RWPE1 (cell line): ENCODE results near the gene IFRD2.
A peak's percentile ranks its signal among the peaks of the same experiment; 100 is the strongest.

Experiments
- CTCF ChIA-PET: fragments of 350-600 bp; sonication (Branson Sonifier 250); formaldehyde crosslinking; extraction: SDS; loops from one replicate; lab custom pipeline; 2021; lab: Yijun Ruan, JAX
- POLR2A ChIA-PET: fragments of 400-600 bp; formaldehyde crosslinking; extraction: SDS; loops from one replicate; lab custom pipeline; 2020; ENCODE audit warnings: antibody characterized with exemption; ENCODE audit not compliant: low non-redundant PET; lab: Yijun Ruan, JAX
- DNase-seq: peaks from one replicate; pipeline ENCODE4 v3.0.0; 2012; ENCODE audit warnings: low spot score
- H3K27ac ChIP-seq: fragments of 450-650 bp; 2 replicates; pipeline ENCODE4 v1.5.1; 2017
- CTCF ChIP-seq: fragments of 450-650 bp; conservative IDR thresholded peaks from 2 replicates; pipeline ENCODE4 v1.5.1; 2017; ENCODE audit warnings: low read depth, mild to moderate bottlenecking

The IFRD2 gene

GRCh38 chr3:50330330-50330729 lies 38.1 kb upstream of the IFRD2 start:
- no peak for TF ChIP-seq CTCF
- ChIA-PET POLR2A (no interaction called here), CTCF (no interaction called here)
- H3K27ac ChIP-seq, result peak overlapping the region; percentile 88
- no peak for DNase-seq

- CTCF ChIA-PET, result no interaction called here
- TF ChIP-seq CTCF, result no peak
- POLR2A ChIA-PET, result interaction anchor here (0.6 to 0.8 kb wide), 3 partner anchors 45 to 77 kb away, joined by 3 read pairs; no protein-coding TSS in a partner anchor
- peak within 1 kb of the TSS; percentile 88 for H3K27ac ChIP-seq
- peak; percentile 94 for DNase-seq
Measured at GRCh38 chr3:50327943-50328691, 35.9 kb upstream of the IFRD2 start, which contains the start of gene TUSC2. TSS of gene TUSC2 (minus strand) at chr3:50328223. CDS start at chr3:50328099, 124 bp downstream.

GRCh38 chr3:50327129-50327528 lies 34.9 kb upstream of the IFRD2 start:
- CTCF ChIA-PET, result no interaction called here
- POLR2A ChIA-PET, result no interaction called here

GRCh38 chr3:50326182-50326541 lies 33.9 kb upstream of the IFRD2 start:
- DNase-seq, result no peak
- POLR2A ChIA-PET, result interaction anchor here (0.6 kb wide), 1 partner anchor 32 kb away, joined by 3 read pairs; no protein-coding TSS in a partner anchor
- H3K27ac ChIP-seq, result peak overlapping the region; percentile 88
- CTCF ChIA-PET, result no interaction called here
- no peak for TF ChIP-seq CTCF

More at GRCh38 chr3:50327129-50327528, 34.9 kb upstream of the IFRD2 start:
- peak overlapping the region; percentile 88 for H3K27ac ChIP-seq
- TF ChIP-seq CTCF, result no peak
- DNase-seq, result no peak

- DNase-seq, result no peak
- H3K27ac ChIP-seq, result peak overlapping the region; percentile 88
- ChIA-PET CTCF (no interaction called here), POLR2A (interaction anchor here (0.6 kb wide), 1 partner anchor 32 kb away, joined by 3 read pairs; no protein-coding TSS in a partner anchor)
- TF ChIP-seq CTCF, result no peak
Measured at GRCh38 chr3:50325497-50326181, 33.4 kb upstream of the IFRD2 start.

- ChIA-PET POLR2A (no interaction called here), CTCF (interaction anchor here (0.6 to 0.7 kb wide), 3 partner anchors 25 to 595 kb away, joined by 3 to 6 read pairs (median 3); partner anchors contain the start of gene NPRL2)
- no peak for DNase-seq
- H3K27ac ChIP-seq, result peak overlapping the region; percentile 88
- no peak for TF ChIP-seq CTCF
Measured at GRCh38 chr3:50325113-50325480, 32.9 kb upstream of the IFRD2 start.
